Neural cell (in vitro differentiated cells): Measurements from ENCODE around the gene SPARC. TPM values are rescaled to one million over a fixed set of nuclear protein-coding genes. Genes with fewer than 3 reads are reported as not detected.

Experiments
- H2AFZ ChIP-seq: fragments of 200-600, 300-800 bp; sonication (generic), shearing (Covaris generic); 2 replicates; pipeline ENCODE4 v1.6.0; 2014; ENCODE audit warnings: low read depth, mild to moderate bottlenecking, antibody characterized with exemption, low read length, moderate library complexity
- H3F3A ChIP-seq: fragments of 200-600 bp; shearing (Covaris generic); 2 replicates; pipeline ENCODE4 v1.6.1; 2016; ENCODE audit warnings: mild to moderate bottlenecking, moderate library complexity, mixed read lengths, antibody characterized with exemption, low read length; ENCODE audit not compliant: insufficient read depth, poor library complexity, severe bottlenecking
- H3K27ac ChIP-seq: fragments of 200-600, 300-800 bp; sonication (generic), shearing (Covaris generic); 2 replicates; pipeline ENCODE4 v1.5.1; 2014; ENCODE audit warnings: mild to moderate bottlenecking, low read length, moderate library complexity
- H3K27me3 ChIP-seq: fragments of 300-800, 200-600 bp; sonication (generic), shearing (Covaris generic); 2 replicates; pipeline ENCODE4 v1.6.0; 2014; ENCODE audit warnings: mild to moderate bottlenecking, low read depth, low read length, moderate library complexity; ENCODE audit not compliant: insufficient read depth
- H3K36me3 ChIP-seq: fragments of 300-800, 200-600 bp; sonication (generic), shearing (Covaris generic); 2 replicates; pipeline ENCODE4 v1.5.1; 2014; ENCODE audit warnings: mild to moderate bottlenecking, antibody characterized with exemption, low read length, moderate library complexity; ENCODE audit not compliant: insufficient read depth
- H3K4me2 ChIP-seq: fragments of 300-800, 200-600 bp; sonication (generic), shearing (Covaris generic); 2 replicates; pipeline ENCODE4 v1.6.0; 2014; ENCODE audit warnings: mild to moderate bottlenecking, low read length
- H3K4me3 ChIP-seq: fragments of 300-800, 200-600 bp; sonication (generic), shearing (Covaris generic); 2 replicates; pipeline ENCODE4 v1.5.1; 2014; ENCODE audit warnings: mild to moderate bottlenecking, low read length, moderate library complexity
- H3K79me2 ChIP-seq: fragments of 200-600 bp; shearing (Covaris generic); replicated peaks from 2 replicates; pipeline ENCODE4 v1.6.0; 2014; ENCODE audit warnings: mild to moderate bottlenecking, low read length, moderate library complexity; ENCODE audit not compliant: insufficient read depth
- H3K9ac ChIP-seq: fragments of 300-800, 200-600 bp; sonication (generic), shearing (Covaris generic); 2 replicates; pipeline ENCODE4 v1.6.1; 2016; ENCODE audit warnings: mild to moderate bottlenecking, low read length, mixed read lengths
- H3K9me2 ChIP-seq: fragments of 200-600 bp; shearing (Covaris generic); 2 replicates; pipeline ENCODE4 v1.6.1; 2016; ENCODE audit warnings: mild to moderate bottlenecking, low read length, mixed read lengths; ENCODE audit not compliant: insufficient read depth
- H3K9me3 ChIP-seq: fragments of 200-600, 300-800 bp; sonication (generic), shearing (Covaris generic); 2 replicates; pipeline ENCODE4 v1.6.1; 2016; ENCODE audit warnings: mild to moderate bottlenecking, mixed run types, low read length, moderate library complexity, mixed read lengths
- H4K20me1 ChIP-seq: fragments of 200-600 bp; shearing (Covaris generic); 2 replicates; pipeline ENCODE4 v1.6.1; 2016; ENCODE audit warnings: mild to moderate bottlenecking, mixed run types; ENCODE audit not compliant: insufficient read depth
- CTCF ChIP-seq: fragments of 450-650 bp; IDR thresholded peaks from 2 replicates; pipeline ENCODE4 v1.5.1; 2014; ENCODE audit warnings: antibody characterized with exemption, mild to moderate bottlenecking, moderate library complexity; ENCODE audit not compliant: poor library complexity, severe bottlenecking
- EP300 ChIP-seq: fragments of 450-650 bp; conservative IDR thresholded peaks from 2 replicates; pipeline ENCODE4 v1.6.1; 2014; ENCODE audit warnings: antibody characterized with exemption, mild to moderate bottlenecking, moderate library complexity; ENCODE audit not compliant: poor library complexity, severe bottlenecking
- EZH2 ChIP-seq: fragments of 200-600, 300-800 bp; shearing (Covaris generic), sonication (generic); IDR thresholded peaks from 2 replicates; pipeline ENCODE4 v1.6.1; 2014; ENCODE audit warnings: antibody characterized with exemption, low read length, borderline replicate concordance, mild to moderate bottlenecking; ENCODE audit not compliant: insufficient read depth, poor library complexity, severe bottlenecking
- MXI1 ChIP-seq: fragments of 450-650 bp; conservative IDR thresholded peaks from 2 replicates; pipeline ENCODE4 v1.6.1; 2014; ENCODE audit warnings: antibody characterized with exemption, mild to moderate bottlenecking; ENCODE audit not compliant: poor library complexity, severe bottlenecking
- POLR2AphosphoS5 ChIP-seq: IDR thresholded peaks from 2 replicates; pipeline ENCODE4 v1.6.1; 2012
- RAD21 ChIP-seq: fragments of 450-650 bp; conservative IDR thresholded peaks from 2 replicates; pipeline ENCODE4 v1.6.1; 2014; ENCODE audit warnings: antibody characterized with exemption, mild to moderate bottlenecking, moderate library complexity
- REST ChIP-seq: IDR thresholded peaks from 2 replicates; pipeline ENCODE4 v1.6.1; 2012; ENCODE audit warnings: borderline replicate concordance
- SMC3 ChIP-seq: fragments of 450-650 bp; conservative IDR thresholded peaks from 2 replicates; pipeline ENCODE4 v1.6.1; 2014; ENCODE audit warnings: antibody characterized with exemption, mild to moderate bottlenecking, moderate library complexity; ENCODE audit not compliant: poor library complexity
- TAF1 ChIP-seq: IDR thresholded peaks from 2 replicates; pipeline ENCODE4 v1.6.1; 2012; ENCODE audit warnings: low read depth
- polyA plus RNA-seq: library from polyadenylated mRNA; depleted of rRNA; stranded (reverse); fragments of >200 nt; gene quantifications from 2 replicates; pipeline ENCODE4 v1.2.3, GENCODE V29; 2014

SPARC gene
- polyA plus RNA-seq, 1 donor from 2014 or later = 15.3 TPM

GRCh38 chr5:151622367-151623088 lies 64.2 kb downstream of the SPARC start:
- no peaks in the 10 kb centered on the region for H3K36me3 ChIP-seq
- H3K9ac ChIP-seq = no peak overlapping the region
- no peak overlapping the region for H2AFZ ChIP-seq
- no peak overlapping the region for H3K4me3 ChIP-seq
- TF ChIP-seq MXI1 (no peak), SMC3 (no peak), REST (no peak), EP300 (no peak), EZH2 (no peak), POLR2AphosphoS5 (no peak), CTCF (no peak), RAD21 (no peak), TAF1 (no peak)
- no peak overlapping the region for H3K27ac ChIP-seq
- H3F3A ChIP-seq = no peaks in the 10 kb centered on the region
- no peaks in the 10 kb centered on the region for H4K20me1 ChIP-seq
- no peaks in the 10 kb centered on the region for H3K9me3 ChIP-seq
- H3K9me2 ChIP-seq = no peaks in the 10 kb centered on the region
- no peak overlapping the region for H3K4me2 ChIP-seq
- no peaks in the 10 kb centered on the region for H3K79me2 ChIP-seq
- H3K27me3 ChIP-seq = no peaks in the 10 kb centered on the region

- no peak overlapping the region for H3K4me3 ChIP-seq
- H2AFZ ChIP-seq = no peak overlapping the region
- TF ChIP-seq POLR2AphosphoS5 = no peak
- no peak for TF ChIP-seq MXI1
- TF ChIP-seq REST = no peak
- no peak for TF ChIP-seq RAD21
- no peak for TF ChIP-seq CTCF
- no peak for TF ChIP-seq EP300
- no peak for TF ChIP-seq TAF1
- TF ChIP-seq EZH2 = no peak
- TF ChIP-seq SMC3 = no peak
- H3K4me2 ChIP-seq = no peak overlapping the region
- no peaks in the 10 kb centered on the region for H3K27me3 ChIP-seq
- no peak overlapping the region for H3K9ac ChIP-seq
- no peaks in the 10 kb centered on the region for H3K79me2 ChIP-seq
- H3F3A ChIP-seq = no peaks in the 10 kb centered on the region
- H3K9me3 ChIP-seq = no peaks in the 10 kb centered on the region
- H3K27ac ChIP-seq = no peak overlapping the region
- H3K36me3 ChIP-seq = no peaks in the 10 kb centered on the region
- no peaks in the 10 kb centered on the region for H4K20me1 ChIP-seq
- no peaks in the 10 kb centered on the region for H3K9me2 ChIP-seq
Measured at GRCh38 chr5:151620461-151620840, 66.3 kb downstream of the SPARC start.
